HepG2 (cell line): Measurements from ENCODE around the gene ZNF184. TPM values are rescaled to one million over a fixed set of nuclear protein-coding genes. Genes with fewer than 3 reads are reported as not detected.
A peak's percentile ranks its signal among the peaks of the same experiment; 100 is the strongest.

Experiments used
- ATAC-seq: fragments of 200-7000 bp; cut with Tn5 transposase; 3 replicates; pipeline ENCODE4 v1.9.1; 2020; ENCODE audit warnings: mild to moderate bottlenecking, moderate library complexity
- BruUV-seq: library from RNA; stranded (reverse); fragments of 400-500 nt; replicated peaks from 2 replicates; lab custom pipeline; 2021; lab: Mats Ljungman, UMichigan
- CTCF ChIA-PET: fragments of 300-600 bp; formaldehyde crosslinking; extraction: SDS; loops from one replicate; lab custom pipeline; 2021; ENCODE audit warnings: low total read pairs, inconsistent platforms, low intra/inter-chr PET ratio; lab: Yijun Ruan, JAX
- POLR2A ChIA-PET: fragments of 350-600 bp; sonication (Branson Sonifier 250); formaldehyde crosslinking; loops from one replicate; lab custom pipeline; 2020; ENCODE audit warnings: antibody characterized with exemption, inconsistent platforms; lab: Yijun Ruan, JAX
- DNase-seq: peaks from one replicate; pipeline ENCODE4 v3.0.0-alpha.2; 2015; ENCODE audit warnings: low spot score
- FAIRE-seq: peaks from 3 replicates; lab custom pipeline; 2011; peaks lifted over from hg19 to GRCh38; lab: Jason Lieb, UNC
- H2AFZ ChIP-seq: one replicate; pipeline ENCODE4 v1.6.1; 2011; ENCODE audit warnings: low read length, inconsistent platforms
- H3K27ac ChIP-seq: fragments of 300-600 bp; 3 replicates; pipeline ENCODE4 v1.8.0; 2011; ENCODE audit warnings: mixed run types, mild to moderate bottlenecking, mixed read lengths, low read length, inconsistent platforms; ENCODE audit not compliant: insufficient read depth; ENCODE audit errors: extremely low read length
- H3K27me3 ChIP-seq, 2 experiments: fragments of 200-600 bp in 1 of 2; 2 replicates in 1 of 2; 3 replicates in 1 of 2; pipeline versions ENCODE4 v1.6.0 to v1.8.0; 2011; ENCODE audit warnings: low read length in 2 of 2, mild to moderate bottlenecking in 2 of 2, moderate library complexity in 2 of 2, inconsistent platforms in 1 of 2; ENCODE audit not compliant: insufficient read depth in 2 of 2, control insufficient read depth in 1 of 2
- H3K36me3 ChIP-seq, 2 experiments: fragments of 200-600 bp in 1 of 2; replicated peaks in 1 of 2; 2 replicates in 1 of 2; 3 replicates in 1 of 2; pipeline versions ENCODE4 v1.5.1 to v1.8.0; 2011; ENCODE audit warnings: low read length in 2 of 2, inconsistent platforms in 1 of 2; ENCODE audit not compliant: insufficient read depth in 2 of 2, control insufficient read depth in 1 of 2
- H3K4me1 ChIP-seq: 2 replicates; pipeline ENCODE4 v1.5.1; 2012; ENCODE audit warnings: low read length, inconsistent platforms; ENCODE audit not compliant: insufficient read depth
- H3K4me2 ChIP-seq: 2 replicates; pipeline ENCODE4 v1.6.0; 2011; ENCODE audit warnings: low read depth, low read length, inconsistent platforms
- H3K4me3 ChIP-seq, 3 experiments: fragments of 200-600 bp in 1 of 3; sonication (generic), shearing (Covaris generic) in 1 of 3; replicated peaks in 1 of 3; 2 replicates each; pipeline ENCODE4 v1.5.1; 2011 to 2016; ENCODE audit warnings: low read length in 3 of 3, inconsistent platforms in 2 of 3, low read depth in 2 of 3, mild to moderate bottlenecking in 2 of 3, control low read depth in 1 of 3, mixed read lengths in 1 of 3; ENCODE audit not compliant: insufficient read depth in 1 of 3
- H3K79me2 ChIP-seq: one replicate; pipeline ENCODE4 v1.6.1; 2011; ENCODE audit warnings: low read length, inconsistent platforms; ENCODE audit not compliant: insufficient read depth
- H3K9ac ChIP-seq: 2 replicates; pipeline ENCODE4 v1.6.0; 2011; ENCODE audit warnings: mild to moderate bottlenecking, low read depth, low read length, inconsistent platforms; ENCODE audit not compliant: insufficient read depth
- H3K9me3 ChIP-seq: 2 replicates; pipeline ENCODE4 v1.5.1; 2012; ENCODE audit warnings: mild to moderate bottlenecking, low read length
- H4K20me1 ChIP-seq: 2 replicates; pipeline ENCODE4 v1.6.0; 2011; ENCODE audit warnings: inconsistent platforms, mild to moderate bottlenecking, low read length, moderate library complexity; ENCODE audit not compliant: insufficient read depth
- CBX2 ChIP-seq, 2 experiments: fragments of 200-600 bp in 1 of 2; sonication (generic); formaldehyde crosslinking in 1 of 2; IDR thresholded peaks; 2 replicates each; pipeline versions ENCODE4 v1.7.0 to v1.8.1; 2018 to 2022; ENCODE audit warnings: low read depth in 2 of 2, low read length in 1 of 2, mild to moderate bottlenecking in 1 of 2, missing genetic modification reagents in 1 of 2
- KDM3A ChIP-seq: IDR thresholded peaks from 2 replicates; pipeline ENCODE4 v1.6.1; 2018; ENCODE audit warnings: low read depth, missing compliant biosample characterization
- MAFK ChIP-seq, 2 experiments: IDR thresholded peaks in 1 of 2; conservative IDR thresholded peaks in 1 of 2; 2 replicates each; pipeline ENCODE4 v1.6.1; 2011; ENCODE audit warnings: improper control_type of control experiment in 2 of 2, low read length in 2 of 2
- NAIF1 ChIP-seq: sonication (generic); formaldehyde crosslinking; IDR thresholded peaks from 2 replicates; pipeline ENCODE4 v1.5.0; 2020; ENCODE audit warnings: mild to moderate bottlenecking, missing genetic modification reagents, borderline replicate concordance
- POLR2AphosphoS2 ChIP-seq: IDR thresholded peaks from 2 replicates; pipeline ENCODE4 v1.6.1; 2011; ENCODE audit warnings: low read depth, low read length, improper control_type of control experiment
- SMARCC2 ChIP-seq: fragments of 450-650 bp; IDR thresholded peaks from 2 replicates; pipeline ENCODE4 v1.6.1; 2017; ENCODE audit warnings: antibody characterized with exemption, mild to moderate bottlenecking
- SPEN ChIP-seq: sonication (generic); formaldehyde crosslinking; IDR thresholded peaks from 2 replicates; pipeline ENCODE4 v1.5.1; 2020; ENCODE audit warnings: low read depth, mild to moderate bottlenecking, missing genetic modification reagents
- TFDP2 ChIP-seq: sonication (generic); formaldehyde crosslinking; IDR thresholded peaks from 2 replicates; pipeline ENCODE4 v1.4.0; 2020; ENCODE audit warnings: missing genetic modification reagents
- ZNF317 ChIP-seq: sonication (generic); formaldehyde crosslinking; IDR thresholded peaks from 2 replicates; pipeline ENCODE4 v1.5.0; 2020; ENCODE audit warnings: mild to moderate bottlenecking, missing genetic modification reagents
- ZNF441 ChIP-seq: sonication (generic); formaldehyde crosslinking; IDR thresholded peaks from 2 replicates; pipeline ENCODE4 v1.7.0; 2021; ENCODE audit warnings: missing genetic modification reagents, borderline replicate concordance
- ZNF570 ChIP-seq: sonication (generic); formaldehyde crosslinking; IDR thresholded peaks from 2 replicates; pipeline ENCODE4 v1.4.0; 2020; ENCODE audit warnings: mild to moderate bottlenecking, missing genetic modification reagents, borderline replicate concordance
- ZNF639 ChIP-seq: conservative IDR thresholded peaks from 2 replicates; pipeline ENCODE4 v1.6.1; 2018; ENCODE audit warnings: missing genetic modification reagents
- ZNF772 ChIP-seq: sonication (generic); formaldehyde crosslinking; IDR thresholded peaks from 2 replicates; pipeline ENCODE4 v1.5.0; 2020; ENCODE audit warnings: mild to moderate bottlenecking, missing genetic modification reagents
- whole genome bisulfite sequencing: methylation state at CpG from one replicate; pipeline ENCODE4 v1.1.6; 2017; ENCODE audit warnings: low lambda C conversion rate; 5-methylcytosine and 5-hydroxymethylcytosine counted together
- in situ Hi-C: cut with HindIII; loops from 2 replicates; pipeline ENCODE4 v1.10.0; 2017; ENCODE audit warnings: low pct_unique_long_range_greater_than_20kb; ENCODE audit not compliant: extremely low pct_ligation_motif_present
- intact Hi-C: fragments of 100-400 bp; cut with micrococcal nuclease; formaldehyde crosslinking; loops from one replicate; pipeline ENCODE4 v1.10.0; 2022; ENCODE audit not compliant: unreplicated experiment
- polyA plus RNA-seq, 8 experiments: library from polyadenylated mRNA; depleted of rRNA in 3 of 8; stranded (reverse) in 7 of 8; unstranded in 1 of 8; fragments of >200 nt; fragmentation: Illumina TruSeq in 4 of 8; extraction: Trizol in 4 of 8; gene quantifications; 2 replicates each; pipeline versions ENCODE4 v1.2.1 to v1.2.3, GENCODE V29; 2011 to 2016; ENCODE audit warnings: low read depth in 4 of 8, missing spikeins in 1 of 8, mixed read lengths in 1 of 8; ENCODE audit not compliant: insufficient read depth in 1 of 8
- total RNA-seq, 5 experiments: library from RNA; depleted of rRNA; stranded (reverse); fragments of >200 nt; fragmentation: Illumina TruSeq; extraction: Trizol; gene quantifications; 2 replicates each; pipeline ENCODE4 v1.2.3, GENCODE V29; 2016; ENCODE audit warnings: low read depth in 1 of 5

ZNF184 gene
- total and polyA plus RNA-seq, 2 of the 13 experiments (the other 11 are each of a cell fraction or from before 2014, with no cell fraction given) = 2.1 to 10.1 TPM

DNA sequence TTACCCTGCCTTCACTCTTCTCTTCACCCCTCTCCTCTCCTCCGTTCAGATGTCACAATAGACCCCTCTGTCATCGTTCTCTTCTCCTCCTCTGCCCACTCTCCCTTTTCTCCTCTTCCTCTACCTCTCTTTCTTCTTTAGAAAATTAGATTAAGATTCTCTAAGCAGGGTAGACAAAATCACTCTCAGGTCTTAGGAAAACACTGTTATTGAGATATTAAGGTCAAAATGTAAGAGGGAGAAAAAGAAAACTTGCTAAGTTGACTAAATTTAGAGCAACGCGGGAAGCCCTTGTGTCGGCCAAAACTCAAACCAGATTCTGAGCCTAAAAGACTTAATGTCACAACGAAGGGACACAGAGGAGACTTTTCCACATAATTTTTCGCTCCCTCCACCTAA, 22.1 kb upstream of the ZNF184 start:
- Histone ChIP-seq H3K4me2 (peak overlapping the region; percentile 92), H3K36me3 (no peaks in the 10 kb centered on the region), H3K9me3 (no peaks in the 10 kb centered on the region), H3K4me1 (peaks cover 28% of the 10 kb centered on the region), H2AFZ (peak overlapping the region; percentile 90), H4K20me1 (no peaks in the 10 kb centered on the region), H3K27ac (no peak overlapping the region), H3K9ac (peak overlapping the region; percentile 72), H3K4me3 (peak overlapping the region; percentile 69 to 87 (median 86)), H3K27me3 (peaks cover 0 to 5% of the 10 kb centered on the region in 2 experiments; a peak in 1 of 5 replicates), H3K79me2 (no peaks in the 10 kb centered on the region)
- in situ Hi-C loops = no loop called here
- POLR2A ChIA-PET = interaction anchor here (1.3 to 1.4 kb wide), 4 partner anchors 16 to 398 kb away, joined by 3 to 13 read pairs (median 4); partner anchors contain the start of gene ZNF184
- FAIRE-seq (no peak), DNase-seq (no peak), ATAC-seq (peak; percentile 20; the same call in 2 of the 3 replicates)
- no TSS peak for BruUV-seq
- no peak for TF ChIP-seq ZNF570 (CRISPR knock-in tag)
- TF ChIP-seq KDM3A (CRISPR knock-in tag) = no peak
- TF ChIP-seq TFDP2 (CRISPR knock-in tag) = 0 out of 2 replicates have a peak, but pooled peaks have one; percentile 1
- TF ChIP-seq SPEN = no peak
- no peak for TF ChIP-seq ZNF317
- TF ChIP-seq CBX2 (IDR thresholded peaks at IDR 0.05; ENCODE audit: low read depth, low read length) = 0 out of 2 replicates have a peak, but pooled peaks have one; percentile 56
- no peak for TF ChIP-seq CBX2 (CRISPR knock-in tag; IDR thresholded peaks at IDR 0.05; ENCODE audit: low read depth)
- peak; percentile 22 to 39; a peak in 1 of 4 replicates for TF ChIP-seq MAFK (conservative IDR thresholded peaks at IDR 0.05 in 1 of 2, IDR thresholded peaks at IDR 0.05 in 1 of 2; ENCODE audit: low read length in 2 of 2)
- TF ChIP-seq SMARCC2 = no peak
- no peak for TF ChIP-seq ZNF441 (CRISPR knock-in tag)
- 0 out of 2 replicates have a peak, but pooled peaks have one; percentile 47 for TF ChIP-seq NAIF1 (CRISPR knock-in tag)
- TF ChIP-seq POLR2AphosphoS2 = no peak
- no peak for TF ChIP-seq ZNF639
- 0 out of 2 replicates have a peak, but pooled peaks have one; percentile 12 for TF ChIP-seq ZNF772 (CRISPR knock-in tag)
- intact Hi-C loops = loop anchor here (5.0 kb wide), 1 partner anchor 177 kb away; no protein-coding TSS in a partner anchor
- CTCF ChIA-PET = no interaction called here
- WGBS = 1% methylated on average over 7 of the region's 7 CpGs
